ENCODE measurements around the gene TSHB.

GRCh38 chr1:115036814-115037507, 7.3 kb downstream of the TSHB start:
- TF ChIP-seq CTCF (IDR thresholded peaks at IDR 0.05) = no peak
- no peak for TF ChIP-seq POLR2A (IDR thresholded peaks at IDR 0.05)
- TF ChIP-seq POLR2AphosphoS5 (IDR thresholded peaks at IDR 0.05) = no peak
